Measurements from ENCODE around the gene SEMA4D.
"Not testable (repeated sequence)": the region's sequence is repeated elsewhere in the genome, so short reads cannot be mapped to it uniquely, and the experiment has no call there.

- TF ChIP-seq, protein P1, sequence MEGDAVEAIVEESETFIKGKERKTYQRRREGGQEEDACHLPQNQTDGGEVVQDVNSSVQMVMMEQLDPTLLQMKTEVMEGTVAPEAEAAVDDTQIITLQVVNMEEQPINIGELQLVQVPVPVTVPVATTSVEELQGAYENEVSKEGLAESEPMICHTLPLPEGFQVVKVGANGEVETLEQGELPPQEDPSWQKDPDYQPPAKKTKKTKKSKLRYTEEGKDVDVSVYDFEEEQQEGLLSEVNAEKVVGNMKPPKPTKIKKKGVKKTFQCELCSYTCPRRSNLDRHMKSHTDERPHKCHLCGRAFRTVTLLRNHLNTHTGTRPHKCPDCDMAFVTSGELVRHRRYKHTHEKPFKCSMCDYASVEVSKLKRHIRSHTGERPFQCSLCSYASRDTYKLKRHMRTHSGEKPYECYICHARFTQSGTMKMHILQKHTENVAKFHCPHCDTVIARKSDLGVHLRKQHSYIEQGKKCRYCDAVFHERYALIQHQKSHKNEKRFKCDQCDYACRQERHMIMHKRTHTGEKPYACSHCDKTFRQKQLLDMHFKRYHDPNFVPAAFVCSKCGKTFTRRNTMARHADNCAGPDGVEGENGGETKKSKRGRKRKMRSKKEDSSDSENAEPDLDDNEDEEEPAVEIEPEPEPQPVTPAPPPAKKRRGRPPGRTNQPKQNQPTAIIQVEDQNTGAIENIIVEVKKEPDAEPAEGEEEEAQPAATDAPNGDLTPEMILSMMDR (IDR thresholded peaks at IDR 0.05; ENCODE audit: low read depth, low read length) = not testable (repeated sequence)
- not testable (repeated sequence) for TF ChIP-seq MYC (IDR thresholded peaks at IDR 0.05; ENCODE audit: low read depth, low read length); POLR2A (IDR thresholded peaks at IDR 0.05; ENCODE audit: extremely low read depth, insufficient read length)
These were observed 126.1 kb downstream of the SEMA4D start for GRCh38 chr9:89371791-89372190.

Data from NB4 (cell line).